Stomach smooth muscle (tissue), 2 donors: ENCODE measurements around the gene SYNE2.
"Not testable (repeated sequence)": the region's sequence is repeated elsewhere in the genome, so short reads cannot be mapped to it uniquely, and the experiment has no call there.

Experiments
- H3K27ac ChIP-seq: one replicate; pipeline ENCODE4 v1.7.0; 2013; ENCODE audit warnings: mild to moderate bottlenecking, low read length, inconsistent platforms
- H3K27me3 ChIP-seq, 2 donors: one replicate each; pipeline ENCODE4 v1.7.0; 2013; ENCODE audit warnings: low read length in 2 of 2; ENCODE audit not compliant: insufficient read depth in 2 of 2, control insufficient read depth in 1 of 2
- H3K36me3 ChIP-seq, 2 donors: one replicate each; pipeline ENCODE4 v1.7.0; 2013; ENCODE audit warnings: low read length in 2 of 2; ENCODE audit not compliant: control insufficient read depth in 2 of 2, insufficient read depth in 2 of 2
- H3K4me1 ChIP-seq: one replicate; pipeline ENCODE4 v1.7.0; 2013; ENCODE audit warnings: low read length; ENCODE audit not compliant: control insufficient read depth, insufficient read depth
- H3K4me3 ChIP-seq, 2 donors: one replicate each; pipeline ENCODE4 v1.7.0; 2013; ENCODE audit warnings: low read length in 2 of 2
- H3K9ac ChIP-seq, 2 donors: one replicate each; pipeline ENCODE4 v1.7.0; 2013; ENCODE audit warnings: low read length in 2 of 2, mild to moderate bottlenecking in 1 of 2
- H3K9me3 ChIP-seq, 2 donors: one replicate each; pipeline ENCODE4 v1.7.0; 2013; ENCODE audit warnings: low read length in 2 of 2; ENCODE audit not compliant: control insufficient read depth in 2 of 2
- donor health status: healthy.
- donor health status: Pancreatic carcinoma.

Gene SYNE2

DNA sequence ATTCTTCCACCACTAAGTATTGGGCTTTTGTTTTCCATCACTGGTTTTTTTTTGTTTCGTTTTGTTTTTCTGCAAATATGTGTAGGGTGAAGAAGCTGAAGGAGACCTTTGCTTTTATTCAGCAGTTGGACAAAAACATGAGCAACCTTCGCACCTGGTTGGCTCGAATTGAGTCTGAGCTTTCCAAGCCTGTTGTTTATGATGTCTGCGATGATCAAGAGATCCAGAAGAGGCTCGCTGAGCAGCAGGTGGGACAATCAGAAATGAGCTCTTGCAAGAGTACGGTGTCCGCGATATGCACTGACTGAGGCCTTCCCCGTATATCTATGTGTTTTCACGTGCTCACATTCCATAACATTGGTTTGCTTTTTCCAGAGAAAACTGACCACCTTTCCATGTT is 349.9 kb downstream of the SYNE2 start:
- Histone ChIP-seq H3K4me3 (no peak overlapping the region), H3K9me3 (no peaks in the 10 kb centered on the region), H3K27me3 (no peaks in the 10 kb centered on the region), H3K4me1 (no peaks in the 10 kb centered on the region), H3K9ac (no peak overlapping the region), H3K27ac (no peak overlapping the region), H3K36me3 (no peaks in the 10 kb centered on the region)

DNA sequence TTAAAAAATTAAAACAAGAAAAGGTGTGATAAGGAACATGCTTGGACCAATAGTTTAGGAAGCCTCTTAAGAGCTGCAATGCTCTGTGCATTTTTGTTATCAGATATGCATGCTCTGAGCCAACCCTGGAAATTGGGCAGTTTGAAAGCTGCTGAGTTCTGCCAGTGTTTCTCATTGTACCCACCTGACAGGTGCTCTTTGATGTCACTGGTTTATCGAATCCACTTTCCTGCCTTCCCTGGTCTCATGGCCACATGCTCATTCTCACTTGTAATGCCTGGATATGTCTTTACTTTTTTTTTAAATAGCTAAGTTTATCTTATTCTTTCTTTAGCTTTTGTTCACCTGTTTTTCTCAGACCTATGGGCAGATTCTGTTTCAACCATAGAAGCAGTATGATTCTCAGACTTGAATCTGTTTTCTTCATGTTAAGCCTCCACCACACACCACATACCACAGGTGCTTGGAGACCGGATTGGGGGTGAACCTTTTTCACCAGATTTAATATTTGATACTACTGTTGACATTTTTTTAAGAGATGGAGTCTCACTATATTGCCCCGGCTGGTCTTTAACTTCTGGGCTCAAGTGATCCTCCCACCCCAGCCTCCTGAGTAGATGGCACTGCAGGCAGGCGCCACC is 350.7 kb downstream of the SYNE2 start:
- Histone ChIP-seq H3K27me3 (no peaks in the 10 kb centered on the region), H3K4me3 (no peak overlapping the region), H3K36me3 (no peaks in the 10 kb centered on the region), H3K27ac (no peak overlapping the region), H3K9me3 (no peaks in the 10 kb centered on the region), H3K4me1 (no peaks in the 10 kb centered on the region), H3K9ac (no peak overlapping the region)

DNA sequence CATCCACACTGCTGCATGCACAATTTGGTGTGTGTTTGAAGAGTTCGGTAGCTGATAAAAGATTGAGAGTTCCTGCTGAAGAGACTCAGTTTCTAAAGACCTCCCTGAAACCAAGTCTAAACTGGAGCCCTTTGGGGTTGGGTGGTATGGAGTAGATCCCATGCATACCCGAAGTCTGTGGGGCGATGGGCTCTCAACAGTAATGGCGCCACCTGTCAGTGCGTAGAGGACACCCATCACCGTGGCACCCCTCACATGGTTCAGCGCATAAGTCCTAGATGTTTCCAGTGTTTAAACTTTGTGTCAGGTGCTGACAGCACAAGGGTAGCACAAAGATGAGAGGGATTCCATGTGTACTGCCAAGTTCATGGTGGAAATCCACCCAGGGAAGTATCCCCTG is 355.5 kb downstream of the SYNE2 start:
- Histone ChIP-seq H3K4me1 (peaks cover 4% of the 10 kb centered on the region), H3K9ac (no peak overlapping the region), H3K4me3 (no peak overlapping the region), H3K9me3 (no peaks in the 10 kb centered on the region), H3K27me3 (no peaks in the 10 kb centered on the region), H3K36me3 (peaks cover 0 to 3% of the 10 kb centered on the region in 2 donors), H3K27ac (no peak overlapping the region)

DNA sequence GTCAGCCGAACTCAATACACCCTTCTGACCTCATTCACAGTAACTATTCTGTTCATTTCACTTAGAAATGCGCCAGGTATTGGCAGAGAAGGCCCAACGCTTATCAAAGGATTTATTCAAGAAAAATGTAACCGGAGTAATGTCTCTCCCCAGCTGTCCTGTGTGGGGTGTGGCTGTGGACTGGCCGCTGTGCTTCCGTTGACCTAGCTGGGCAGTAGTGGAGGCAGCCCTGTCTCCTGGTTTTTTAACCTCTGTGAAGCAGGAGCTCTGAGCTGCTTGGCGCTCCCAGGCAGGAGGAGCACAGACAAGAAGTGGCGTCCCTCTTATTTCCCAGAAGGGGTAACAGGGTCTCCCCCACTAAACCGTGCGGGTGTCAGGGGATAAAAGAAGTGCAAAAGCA is 356.2 kb downstream of the SYNE2 start:
- Histone ChIP-seq H3K9me3 (no peaks in the 10 kb centered on the region), H3K27me3 (no peaks in the 10 kb centered on the region), H3K36me3 (peaks cover 0 to 3% of the 10 kb centered on the region in 2 donors), H3K9ac (no peak overlapping the region), H3K4me3 (no peak overlapping the region), H3K27ac (no peak overlapping the region), H3K4me1 (peaks cover 4% of the 10 kb centered on the region)

DNA sequence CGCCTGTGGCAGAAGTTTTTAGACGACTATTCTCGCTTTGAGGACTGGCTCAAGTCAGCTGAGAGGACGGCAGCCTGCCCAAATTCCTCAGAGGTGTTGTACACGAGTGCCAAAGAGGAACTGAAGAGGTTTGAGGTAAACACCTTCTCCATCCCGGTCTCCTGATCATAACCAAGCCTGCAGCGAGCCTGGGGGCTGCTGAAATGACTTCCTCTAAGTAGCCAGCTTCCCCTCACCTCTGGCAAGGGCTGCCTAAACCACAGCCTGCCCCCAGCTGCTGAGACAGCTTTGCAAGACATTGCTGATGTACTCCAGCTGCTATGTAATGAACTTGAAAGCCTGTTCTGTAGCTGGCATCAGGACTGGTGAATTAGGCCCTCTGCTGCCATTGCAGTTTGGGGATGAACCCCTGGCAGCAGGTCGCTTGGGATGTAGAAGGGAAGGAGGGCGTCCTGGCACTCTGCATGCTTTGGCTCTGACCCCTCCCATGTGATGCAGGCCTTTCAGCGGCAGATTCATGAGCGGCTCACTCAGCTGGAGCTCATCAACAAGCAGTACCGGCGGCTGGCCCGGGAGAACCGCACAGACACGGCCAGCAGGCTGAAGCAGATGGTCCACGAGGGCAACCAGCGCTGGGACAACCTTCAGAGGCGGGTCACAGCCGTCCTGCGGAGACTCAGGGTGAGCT is 356.8 kb downstream of the SYNE2 start:
- Histone ChIP-seq H3K9me3 (no peaks in the 10 kb centered on the region), H3K9ac (no peak overlapping the region), H3K27ac (no peak overlapping the region), H3K36me3 (peaks cover 0 to 3% of the 10 kb centered on the region in 2 donors), H3K4me3 (peak overlapping the region in 1 of 2 donors; percentile 44), H3K4me1 (peaks cover 4% of the 10 kb centered on the region), H3K27me3 (no peaks in the 10 kb centered on the region)

DNA sequence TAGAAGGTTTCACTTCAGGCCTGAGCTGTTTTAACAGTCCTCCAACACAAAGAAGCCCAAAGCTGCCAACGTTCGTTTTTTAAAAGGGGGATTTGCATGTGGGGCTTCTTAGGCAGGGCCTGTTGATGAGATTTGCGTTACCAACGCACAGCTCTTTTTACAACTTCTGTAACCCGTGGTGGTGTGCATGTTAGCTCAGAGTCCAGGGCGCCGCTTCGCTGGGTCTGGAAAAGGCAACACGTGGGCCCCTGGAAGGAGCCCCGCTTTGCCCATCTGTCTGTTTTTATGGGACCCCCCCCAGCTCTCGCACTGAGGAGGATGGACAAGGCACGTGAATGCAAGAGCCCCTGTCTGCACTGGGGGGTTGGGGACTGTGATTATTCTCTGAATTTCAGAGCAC is 357.4 kb downstream of the SYNE2 start:
- Histone ChIP-seq H3K27ac (no peak overlapping the region), H3K36me3 (peaks cover 0 to 3% of the 10 kb centered on the region in 2 donors), H3K27me3 (no peaks in the 10 kb centered on the region), H3K4me1 (peaks cover 4% of the 10 kb centered on the region), H3K9me3 (no peaks in the 10 kb centered on the region), H3K9ac (no peak overlapping the region), H3K4me3 (no peak overlapping the region)

DNA sequence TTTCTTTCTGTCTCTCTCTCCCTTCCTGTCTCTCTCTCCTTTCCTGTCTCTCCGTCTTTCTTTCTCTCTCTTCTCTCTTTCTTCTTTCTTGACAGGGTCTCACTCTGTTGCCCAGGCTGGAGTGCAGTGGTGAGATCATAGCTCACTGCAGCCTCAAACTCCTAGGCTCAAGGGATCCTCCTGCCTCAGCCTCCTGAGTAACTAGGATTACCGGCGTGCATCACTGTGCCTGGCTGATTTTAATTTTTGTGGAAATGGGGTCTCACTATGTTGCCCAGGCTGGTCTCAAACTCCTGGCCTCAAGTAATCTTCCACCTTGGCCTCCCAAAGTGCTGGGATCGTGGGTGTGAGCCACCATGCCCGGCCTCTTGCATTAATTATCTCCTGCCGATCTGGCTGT is 358.1 kb downstream of the SYNE2 start:
- H3K4me1 ChIP-seq, H3K4me3 ChIP-seq, H3K9ac ChIP-seq, H3K27ac ChIP-seq, H3K9me3 ChIP-seq, H3K27me3 ChIP-seq, H3K36me3 ChIP-seq: not testable (repeated sequence)

DNA sequence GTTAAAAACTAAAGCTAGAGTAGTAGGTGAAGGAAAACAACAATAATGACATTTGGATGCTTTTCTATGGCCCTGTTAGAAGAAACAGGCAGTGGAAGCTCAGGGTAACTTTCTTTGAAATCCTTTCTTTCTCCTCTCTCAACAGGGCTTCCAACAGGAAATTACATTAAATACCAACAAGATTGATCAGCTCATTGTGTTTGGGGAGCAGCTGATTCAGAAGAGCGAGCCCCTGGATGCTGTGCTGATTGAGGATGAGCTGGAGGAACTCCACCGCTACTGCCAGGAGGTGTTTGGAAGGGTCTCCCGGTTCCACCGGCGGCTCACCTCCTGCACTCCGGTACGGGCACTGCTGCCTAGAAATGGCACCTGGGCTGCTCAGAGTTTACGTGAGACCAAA is 359.9 kb downstream of the SYNE2 start:
- H3K9ac ChIP-seq: no peak overlapping the region
- peaks cover 4% of the 10 kb centered on the region for H3K4me1 ChIP-seq
- H3K27me3 ChIP-seq: no peaks in the 10 kb centered on the region
- no peak overlapping the region for H3K4me3 ChIP-seq
- peaks cover 0 to 11% of the 10 kb centered on the region in 2 donors for H3K36me3 ChIP-seq
- H3K9me3 ChIP-seq: no peaks in the 10 kb centered on the region
- no peak overlapping the region for H3K27ac ChIP-seq

DNA sequence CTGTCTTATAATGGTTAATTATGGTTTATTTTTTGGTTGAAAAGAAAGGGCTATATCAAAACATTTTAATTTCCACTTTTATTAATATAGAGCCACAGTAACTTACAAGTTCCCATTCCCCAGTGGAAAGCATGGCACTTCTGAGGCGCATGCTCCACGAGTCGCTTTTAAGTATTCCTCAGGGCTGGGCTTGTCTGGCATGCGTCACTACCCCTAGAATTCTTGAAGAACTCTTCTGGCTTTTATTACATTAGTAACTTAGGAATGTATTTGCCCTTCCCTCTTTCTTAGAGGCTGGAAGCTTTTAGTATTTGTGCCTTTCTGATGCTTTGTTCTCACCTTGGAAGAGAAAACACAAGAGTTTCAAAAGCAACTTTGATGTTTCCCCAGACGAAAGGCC is 360.3 kb downstream of the SYNE2 start:
- H3K27me3 ChIP-seq: no peaks in the 10 kb centered on the region
- no peak overlapping the region for H3K4me3 ChIP-seq
- H3K27ac ChIP-seq: no peak overlapping the region
- H3K9me3 ChIP-seq: no peaks in the 10 kb centered on the region
- H3K9ac ChIP-seq: no peak overlapping the region
- H3K36me3 ChIP-seq: peaks cover 0 to 11% of the 10 kb centered on the region in 2 donors
- H3K4me1 ChIP-seq: peaks cover 4% of the 10 kb centered on the region

DNA sequence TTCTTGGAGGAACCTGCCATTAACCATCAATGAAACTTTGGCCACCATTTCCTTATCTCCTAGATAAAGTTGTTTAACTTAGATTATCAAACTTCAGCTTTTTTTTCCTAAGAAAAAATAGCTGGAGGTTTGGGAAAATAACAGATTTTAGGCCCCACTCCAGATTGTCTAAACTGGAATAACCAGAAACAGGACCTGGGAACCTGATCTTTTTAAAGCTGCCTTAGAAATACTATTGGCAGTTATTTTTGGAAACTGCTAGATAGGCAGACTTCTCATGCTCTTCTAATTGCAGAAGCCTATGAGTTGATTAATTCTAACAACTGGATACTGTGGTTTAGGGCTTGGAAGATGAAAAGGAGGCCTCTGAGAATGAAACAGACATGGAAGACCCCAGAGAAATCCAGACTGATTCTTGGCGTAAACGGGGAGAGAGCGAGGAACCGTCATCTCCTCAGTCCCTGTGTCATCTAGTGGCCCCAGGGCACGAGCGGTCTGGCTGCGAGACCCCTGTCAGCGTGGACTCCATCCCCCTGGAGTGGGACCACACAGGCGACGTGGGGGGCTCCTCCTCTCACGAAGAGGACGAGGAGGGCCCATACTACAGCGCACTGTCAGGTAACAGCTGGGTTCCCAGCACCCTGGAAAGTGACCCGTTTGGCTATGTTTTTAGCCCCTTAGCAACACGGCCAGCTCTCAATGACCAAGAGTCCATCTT is 361.2 kb downstream of the SYNE2 start:
- no peaks in the 10 kb centered on the region for H3K27me3 ChIP-seq
- H3K27ac ChIP-seq: no peak overlapping the region
- H3K4me1 ChIP-seq: peaks cover 4% of the 10 kb centered on the region
- no peak overlapping the region for H3K9ac ChIP-seq
- no peak overlapping the region for H3K4me3 ChIP-seq
- H3K36me3 ChIP-seq: peaks cover 0 to 11% of the 10 kb centered on the region in 2 donors
- H3K9me3 ChIP-seq: no peaks in the 10 kb centered on the region

DNA sequence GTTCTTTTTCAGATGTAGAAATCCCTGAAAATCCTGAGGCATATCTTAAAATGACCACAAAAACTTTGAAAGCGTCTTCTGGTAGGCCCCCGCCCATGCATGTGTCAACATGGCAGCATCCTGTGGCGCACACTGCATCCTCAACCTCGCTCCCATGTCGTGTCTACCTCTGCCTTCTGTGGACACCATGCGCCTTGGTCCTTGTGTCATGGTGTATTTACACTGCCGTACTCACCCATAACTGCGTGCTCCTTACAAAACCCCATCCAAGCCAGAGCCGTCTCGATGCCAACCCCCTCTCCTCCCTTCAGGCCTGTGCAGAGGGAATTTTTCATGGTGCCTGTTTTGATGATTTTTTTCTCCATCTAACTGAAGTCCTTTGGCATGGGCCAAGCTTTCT is 362.5 kb downstream of the SYNE2 start:
- peaks cover 2% of the 10 kb centered on the region for H3K4me1 ChIP-seq
- H3K27me3 ChIP-seq: no peaks in the 10 kb centered on the region
- H3K4me3 ChIP-seq: no peak overlapping the region
- no peaks in the 10 kb centered on the region for H3K9me3 ChIP-seq
- H3K27ac ChIP-seq: no peak overlapping the region
- peaks cover 0 to 14% of the 10 kb centered on the region in 2 donors for H3K36me3 ChIP-seq
- H3K9ac ChIP-seq: no peak overlapping the region
